GM21526 (cell line): Measurements from ENCODE around the gene SERBP1.
"Not testable (repeated sequence)": the region's sequence is repeated elsewhere in the genome, so short reads cannot be mapped to it uniquely, and the experiment has no call there.

Source experiments
- ATAC-seq: cut with Tn5 transposase; IDR thresholded peaks from one replicate; pipeline ENCODE4 v1.9.1; 2021; ENCODE audit warnings: moderate library complexity; ENCODE audit not compliant: unreplicated experiment, low FRiP score

Gene SERBP1

GRCh38 chr1:67441739-67442281 lies 11.6 kb upstream of the SERBP1 start:
- ATAC-seq = no peak

GRCh38 chr1:67441183-67441582 lies 11.0 kb upstream of the SERBP1 start:
- no peak for ATAC-seq

- ATAC-seq = no peak
Measured at GRCh38 chr1:67440339-67440738, 10.1 kb upstream of the SERBP1 start.

GRCh38 chr1:67439277-67440029 lies 9.3 kb upstream of the SERBP1 start:
- ATAC-seq = no peak

- no peak for ATAC-seq
Measured at GRCh38 chr1:67437961-67438360, 7.8 kb upstream of the SERBP1 start.

- ATAC-seq = no peak
Measured at GRCh38 chr1:67436511-67437055, 6.4 kb upstream of the SERBP1 start.

- no peak for ATAC-seq
Measured at GRCh38 chr1:67434491-67434890, 4.3 kb upstream of the SERBP1 start.

- no peak for ATAC-seq
Measured at GRCh38 chr1:67433837-67434236, 3.6 kb upstream of the SERBP1 start.

- no peak for ATAC-seq
Measured at GRCh38 chr1:67432745-67433144, 2.5 kb upstream of the SERBP1 start.

GRCh38 chr1:67431869-67432578 lies 1.8 kb upstream of the SERBP1 start:
- ATAC-seq = no peak

GRCh38 chr1:67431156-67431765 lies 1.1 kb upstream of the SERBP1 start:
- no peak for ATAC-seq

- ATAC-seq = peak; percentile 1
Measured at GRCh38 chr1:67429528-67430357, 459 bp downstream of the SERBP1 start.

GRCh38 chr1:67429011-67429527 lies 1.1 kb downstream of the SERBP1 start:
- ATAC-seq = no peak

GRCh38 chr1:67427947-67428346 lies 2.3 kb downstream of the SERBP1 start:
- ATAC-seq = no peak

- no peak for ATAC-seq
Measured at GRCh38 chr1:67427465-67427864, 2.7 kb downstream of the SERBP1 start.

GRCh38 chr1:67420835-67421492 lies 9.2 kb downstream of the SERBP1 start:
- no peak for ATAC-seq

- no peak for ATAC-seq
Measured at GRCh38 chr1:67418839-67419586, 11.2 kb downstream of the SERBP1 start.

- not testable (repeated sequence) for ATAC-seq
Measured at GRCh38 chr1:67417733-67418132, 12.5 kb downstream of the SERBP1 start.

GRCh38 chr1:67415041-67415440 lies 15.2 kb downstream of the SERBP1 start:
- ATAC-seq = no peak
